HEK293 (cell line): ENCODE measurements around the gene LOXL1.
"Not testable (repeated sequence)": the region's sequence is repeated elsewhere in the genome, so short reads cannot be mapped to it uniquely, and the experiment has no call there.

Experiments
- CTCF ChIA-PET: fragments of 350-600 bp; formaldehyde crosslinking; extraction: SDS; loops from one replicate; lab custom pipeline; 2021; ENCODE audit warnings: antibody characterized with exemption; lab: Yijun Ruan, JAX
- POLR2A ChIA-PET: fragments of 300-600 bp; formaldehyde crosslinking; extraction: SDS; loops from one replicate; lab custom pipeline; 2020; ENCODE audit warnings: antibody characterized with exemption, inconsistent platforms; lab: Yijun Ruan, JAX
- H3K27ac ChIP-seq: fragments of 200-500 bp; sonication (Bioruptor generic); 2 replicates; pipeline ENCODE4 v1.5.1; 2014; ENCODE audit warnings: low read depth, low read length, control low read depth, inconsistent platforms; ENCODE audit errors: extremely low read depth
- H3K36me3 ChIP-seq, 2 experiments: fragments of 200-500 bp in 1 of 2; sonication (Bioruptor generic) in 1 of 2; 1 replicate in 1 of 2; 2 replicates in 1 of 2; pipeline ENCODE4 v1.5.1; 2014 to 2017; ENCODE audit warnings: inconsistent platforms in 2 of 2, low read length in 2 of 2; ENCODE audit not compliant: control insufficient read depth in 2 of 2, insufficient read depth in 1 of 2
- H3K4me1 ChIP-seq: fragments of 200-500 bp; sonication (Bioruptor generic); 2 replicates; pipeline ENCODE4 v1.5.1; 2014; ENCODE audit warnings: mild to moderate bottlenecking, low read length, inconsistent platforms; ENCODE audit not compliant: control insufficient read depth, insufficient read depth
- H3K4me3 ChIP-seq: 2 replicates; pipeline ENCODE4 v1.5.1; 2011; ENCODE audit warnings: low read depth, mild to moderate bottlenecking, control low read depth, low read length, moderate library complexity
- H3K9me3 ChIP-seq: fragments of 200-500 bp; sonication (Bioruptor generic); 2 replicates; pipeline ENCODE4 v1.5.1; 2014; ENCODE audit warnings: low read depth, low read length, inconsistent platforms; ENCODE audit not compliant: control insufficient read depth, insufficient read depth
- CTCF ChIP-seq: fragments of 450-650 bp; formaldehyde crosslinking; IDR thresholded peaks from 2 replicates; pipeline ENCODE4 v1.5.1; 2016; ENCODE audit warnings: missing biosample characterization, missing genetic modification characterization
- GLIS2 ChIP-seq: fragments of 450-650 bp; formaldehyde crosslinking; IDR thresholded peaks from 2 replicates; pipeline ENCODE4 v1.5.1; 2016; ENCODE audit warnings: missing biosample characterization, missing genetic modification characterization
- KLF1 ChIP-seq: fragments of 450-650 bp; formaldehyde crosslinking; IDR thresholded peaks from 2 replicates; pipeline ENCODE4 v1.5.1; 2016; ENCODE audit warnings: missing biosample characterization, missing genetic modification characterization
- PATZ1 ChIP-seq: fragments of 450-650 bp; formaldehyde crosslinking; IDR thresholded peaks from 2 replicates; pipeline ENCODE4 v1.5.1; 2016; ENCODE audit warnings: missing biosample characterization, missing genetic modification characterization
- PRDM1 ChIP-seq: fragments of 450-650 bp; formaldehyde crosslinking; IDR thresholded peaks from 2 replicates; pipeline ENCODE4; 2016; ENCODE audit warnings: missing biosample characterization, missing genetic modification characterization
- SCRT1 ChIP-seq: fragments of 450-650 bp; formaldehyde crosslinking; IDR thresholded peaks from 2 replicates; pipeline ENCODE4 v1.5.1; 2016; ENCODE audit warnings: missing biosample characterization, missing genetic modification characterization, borderline replicate concordance
- SP7 ChIP-seq: fragments of 450-650 bp; formaldehyde crosslinking; IDR thresholded peaks from 2 replicates; pipeline ENCODE4 v1.5.1; 2016; ENCODE audit warnings: missing biosample characterization, missing genetic modification characterization
- ZNF112 ChIP-seq: fragments of 450-650 bp; formaldehyde crosslinking; IDR thresholded peaks from 2 replicates; pipeline ENCODE4 v1.5.0; 2017; ENCODE audit warnings: missing biosample characterization, missing genetic modification characterization
- ZNF280D ChIP-seq: fragments of 450-650 bp; formaldehyde crosslinking; IDR thresholded peaks from 2 replicates; pipeline ENCODE4 v1.5.1; 2016; ENCODE audit warnings: missing biosample characterization, missing genetic modification characterization
- ZNF596 ChIP-seq: fragments of 450-650 bp; IDR thresholded peaks from 2 replicates; pipeline ENCODE4 v1.5.0; 2018; ENCODE audit warnings: missing biosample characterization, mild to moderate bottlenecking, missing genetic modification characterization, moderate library complexity
- ZNF654 ChIP-seq: fragments of 450-650 bp; formaldehyde crosslinking; IDR thresholded peaks from 2 replicates; pipeline ENCODE4 v1.5.1; 2016; ENCODE audit warnings: low read depth, missing biosample characterization, missing genetic modification characterization
- ZXDB ChIP-seq: fragments of 450-650 bp; formaldehyde crosslinking; IDR thresholded peaks from 2 replicates; pipeline ENCODE4 v1.5.1; 2016; ENCODE audit warnings: missing biosample characterization, missing genetic modification characterization
- TF ChIP-seq, protein P1 (sequence below): fragments of 450-650 bp; formaldehyde crosslinking; IDR thresholded peaks from 2 replicates; pipeline ENCODE4 v1.5.1; 2017; ENCODE audit warnings: missing biosample characterization, mild to moderate bottlenecking, missing genetic modification characterization, moderate library complexity

LOXL1 gene

GRCh38 chr15:73959801-73960200 is 33.5 kb downstream of the LOXL1 start:
- no peaks in the 10 kb centered on the region for H3K4me1 ChIP-seq
- CTCF ChIA-PET: interaction anchor here (0.6 to 14.4 kb wide), 8 partner anchors 8 to 348 kb away, joined by 3 to 276 read pairs (median 6); no protein-coding TSS in a partner anchor
- POLR2A ChIA-PET: interaction anchor here (0.9 kb wide), 1 partner anchor 23 kb away, joined by 3 read pairs; no protein-coding TSS in a partner anchor
- H3K4me3 ChIP-seq: no peak overlapping the region
- H3K36me3 ChIP-seq: no peaks in the 10 kb centered on the region
- no peaks in the 10 kb centered on the region for H3K9me3 ChIP-seq
- no peak overlapping the region for H3K27ac ChIP-seq
- TF ChIP-seq PRDM1 (tag by site-specific recombination): no peak

GRCh38 chr15:73960472-73961070 is 34.3 kb downstream of the LOXL1 start:
- H3K36me3 ChIP-seq, POLR2A ChIA-PET, H3K4me3 ChIP-seq, H3K9me3 ChIP-seq, H3K27ac ChIP-seq, H3K4me1 ChIP-seq: not testable (repeated sequence)
- CTCF ChIA-PET: interaction anchor here (1.1 to 14.4 kb wide), 6 partner anchors 8 to 347 kb away, joined by 4 to 276 read pairs (median 7); no protein-coding TSS in a partner anchor

- POLR2A ChIA-PET: no interaction called here
- CTCF ChIA-PET: interaction anchor here (0.6 to 12.8 kb wide), 3 partner anchors 8 to 65 kb away, joined by 3 to 276 read pairs (median 19); no protein-coding TSS in a partner anchor
- Histone ChIP-seq H3K27ac (no peak overlapping the region), H3K4me3 (no peak overlapping the region), H3K9me3 (no peaks in the 10 kb centered on the region), H3K4me1 (peaks cover 3% of the 10 kb centered on the region; the same call in 1 of the 2 replicates), H3K36me3 (no peaks in the 10 kb centered on the region)
- TF ChIP-seq ZNF280D (no peak), ZXDB (tag by site-specific recombination) (no peak), KLF1 (no peak), ZNF596 (tag by site-specific recombination) (no peak)
These were observed 36.2 kb downstream of the LOXL1 start for GRCh38 chr15:73962433-73962832.

DNA sequence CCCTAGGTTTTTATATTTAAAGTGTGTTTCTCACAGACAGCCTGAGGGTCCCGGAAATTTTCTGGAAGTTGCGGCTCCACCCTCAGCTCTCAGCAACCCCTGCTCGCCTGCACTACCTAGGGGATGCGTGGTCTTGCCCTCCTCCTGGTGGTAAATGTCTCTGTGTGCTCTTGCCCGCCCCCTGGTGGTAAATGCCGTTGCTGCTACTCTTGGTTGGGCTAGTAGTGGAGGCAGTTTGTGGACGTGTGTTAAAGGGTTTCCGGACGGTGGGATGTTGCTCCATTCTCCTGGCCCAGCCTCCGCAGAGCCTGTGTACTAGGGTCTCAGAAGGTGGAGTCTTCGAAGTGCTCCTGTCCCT is 38.5 kb downstream of the LOXL1 start:
- Histone ChIP-seq H3K36me3 (no peaks in the 10 kb centered on the region), H3K27ac (no peak overlapping the region), H3K4me3 (no peak overlapping the region), H3K4me1 (peaks cover 3% of the 10 kb centered on the region; the same call in 1 of the 2 replicates), H3K9me3 (no peaks in the 10 kb centered on the region)
- CTCF ChIA-PET: interaction anchor here (0.5 to 13.4 kb wide), 38 partner anchors 9 to 1577 kb away, joined by 3 to 276 read pairs (median 4); partner anchors contain the start of genes PML and STOML1
- POLR2A ChIA-PET: interaction anchor here (1.1 kb wide), 1 partner anchor 14 kb away, joined by 4 read pairs; no protein-coding TSS in a partner anchor
- TF ChIP-seq SCRT1: no peak
- TF ChIP-seq GLIS2: no peak; the same call in 1 of the 2 replicates
- no peak for TF ChIP-seq ZNF112
- TF ChIP-seq CTCF (tag by site-specific recombination): peak; percentile 98
- TF ChIP-seq ZNF654: peak; percentile 56
- TF ChIP-seq, protein P1, sequence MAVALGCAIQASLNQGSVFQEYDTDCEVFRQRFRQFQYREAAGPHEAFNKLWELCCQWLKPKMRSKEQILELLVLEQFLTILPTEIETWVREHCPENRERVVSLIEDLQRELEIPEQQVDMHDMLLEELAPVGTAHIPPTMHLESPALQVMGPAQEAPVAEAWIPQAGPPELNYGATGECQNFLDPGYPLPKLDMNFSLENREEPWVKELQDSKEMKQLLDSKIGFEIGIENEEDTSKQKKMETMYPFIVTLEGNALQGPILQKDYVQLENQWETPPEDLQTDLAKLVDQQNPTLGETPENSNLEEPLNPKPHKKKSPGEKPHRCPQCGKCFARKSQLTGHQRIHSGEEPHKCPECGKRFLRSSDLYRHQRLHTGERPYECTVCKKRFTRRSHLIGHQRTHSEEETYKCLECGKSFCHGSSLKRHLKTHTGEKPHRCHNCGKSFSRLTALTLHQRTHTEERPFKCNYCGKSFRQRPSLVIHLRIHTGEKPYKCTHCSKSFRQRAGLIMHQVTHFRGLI (tag by site-specific recombination): 0 out of 2 replicates have a peak, but pooled peaks have one; percentile 22
- no peak for TF ChIP-seq ZNF280D
- 0 out of 2 replicates have a peak, but pooled peaks have one; percentile 53 for TF ChIP-seq ZXDB (tag by site-specific recombination)
- TF ChIP-seq PATZ1 (tag by site-specific recombination): 0 out of 2 replicates have a peak, but pooled peaks have one; percentile 23
- TF ChIP-seq SP7 (tag by site-specific recombination): peak; percentile 63
